Fibroblast of gingiva (primary cell): ENCODE measurements around the gene CDH4.

Experiments used
- DNase-seq: peaks from one replicate; pipeline ENCODE4 v3.0.0-alpha.2; 2011; ENCODE audit warnings: low read depth

The CDH4 gene

GRCh38 chr20:61654726-61655125 lies 402.7 kb downstream of the CDH4 start:
- DNase-seq: no peak

GRCh38 chr20:61655591-61655990 lies 403.5 kb downstream of the CDH4 start:
- DNase-seq: no peak

- no peak for DNase-seq
These were observed 404.1 kb downstream of the CDH4 start for GRCh38 chr20:61656198-61656597.

GRCh38 chr20:61657721-61658377 lies 405.8 kb downstream of the CDH4 start:
- DNase-seq: no peak

GRCh38 chr20:61658563-61658962 lies 406.5 kb downstream of the CDH4 start:
- no peak for DNase-seq

- DNase-seq: no peak
These were observed 407.4 kb downstream of the CDH4 start for GRCh38 chr20:61659246-61659993.

- no peak for DNase-seq
These were observed 407.9 kb downstream of the CDH4 start for GRCh38 chr20:61659994-61660346.

GRCh38 chr20:61660559-61660958 lies 408.5 kb downstream of the CDH4 start:
- DNase-seq: no peak

- DNase-seq: no peak
These were observed 409.0 kb downstream of the CDH4 start for GRCh38 chr20:61661025-61661424.

- DNase-seq: no peak
These were observed 409.5 kb downstream of the CDH4 start for GRCh38 chr20:61661583-61661982.

- DNase-seq: no peak
These were observed 410.3 kb downstream of the CDH4 start for GRCh38 chr20:61662226-61662967.

- no peak for DNase-seq
These were observed 410.9 kb downstream of the CDH4 start for GRCh38 chr20:61662968-61663331.

GRCh38 chr20:61663521-61664425 lies 411.7 kb downstream of the CDH4 start:
- DNase-seq: no peak

GRCh38 chr20:61664556-61665320 lies 412.7 kb downstream of the CDH4 start:
- no peak for DNase-seq

- DNase-seq: no peak
These were observed 413.7 kb downstream of the CDH4 start for GRCh38 chr20:61665528-61666470.

GRCh38 chr20:61666471-61666832 lies 414.4 kb downstream of the CDH4 start:
- no peak for DNase-seq

- DNase-seq: no peak
These were observed 415.2 kb downstream of the CDH4 start for GRCh38 chr20:61667056-61667792.

GRCh38 chr20:61668065-61668650 lies 416.1 kb downstream of the CDH4 start:
- DNase-seq: no peak
